HG03354 (cell line): ENCODE results near the gene COL23A1.
"Not testable (repeated sequence)": the region's sequence is repeated elsewhere in the genome, so short reads cannot be mapped to it uniquely, and the experiment has no call there.

Source experiments
- ATAC-seq: cut with Tn5 transposase; IDR thresholded peaks from one replicate; pipeline ENCODE4 v1.9.1; 2021; ENCODE audit warnings: mild to moderate bottlenecking; ENCODE audit not compliant: unreplicated experiment, poor library complexity, severe bottlenecking

Gene COL23A1

GRCh38 chr5:178234121-178234749 lies 356.0 kb downstream of the COL23A1 start:
- ATAC-seq, result no peak

- ATAC-seq, result peak; percentile 0
Measured at GRCh38 chr5:178232920-178233429, 357.2 kb downstream of the COL23A1 start.

- ATAC-seq, result peak; percentile 68
Measured at GRCh38 chr5:178232124-178232919, 357.9 kb downstream of the COL23A1 start, which contains the start of gene PHYKPL. TSS of gene PHYKPL (minus strand) at chr5:178232802. CDS start at chr5:178232550, 252 bp downstream.

GRCh38 chr5:178231539-178232123 lies 358.6 kb downstream of the COL23A1 start:
- ATAC-seq, result peak; percentile 7

GRCh38 chr5:178230879-178231538 lies 359.2 kb downstream of the COL23A1 start:
- ATAC-seq, result no peak

GRCh38 chr5:178229861-178230260 lies 360.3 kb downstream of the COL23A1 start:
- ATAC-seq, result no peak

GRCh38 chr5:178229111-178229510 lies 361.1 kb downstream of the COL23A1 start:
- not testable (repeated sequence) for ATAC-seq

GRCh38 chr5:178228609-178229008 lies 361.6 kb downstream of the COL23A1 start:
- ATAC-seq, result no peak

- ATAC-seq, result no peak
Measured at GRCh38 chr5:178227929-178228328, 362.3 kb downstream of the COL23A1 start.

- ATAC-seq, result no peak
Measured at GRCh38 chr5:178227138-178227659, 363.0 kb downstream of the COL23A1 start.

GRCh38 chr5:178225174-178225573 lies 365.0 kb downstream of the COL23A1 start:
- no peak for ATAC-seq

GRCh38 chr5:178224403-178224802 lies 365.8 kb downstream of the COL23A1 start:
- ATAC-seq, result no peak

- ATAC-seq, result no peak
Measured at GRCh38 chr5:178223828-178224335, 366.3 kb downstream of the COL23A1 start.

- ATAC-seq, result no peak
Measured at GRCh38 chr5:178223196-178223773, 366.9 kb downstream of the COL23A1 start.

- no peak for ATAC-seq
Measured at GRCh38 chr5:178222292-178222691, 367.9 kb downstream of the COL23A1 start.

- ATAC-seq, result no peak
Measured at GRCh38 chr5:178221853-178222252, 368.3 kb downstream of the COL23A1 start.

- no peak for ATAC-seq
Measured at GRCh38 chr5:178221282-178221681, 368.9 kb downstream of the COL23A1 start.

- ATAC-seq, result no peak
Measured at GRCh38 chr5:178218827-178219226, 371.4 kb downstream of the COL23A1 start.

- no peak for ATAC-seq
Measured at GRCh38 chr5:178218237-178218776, 371.9 kb downstream of the COL23A1 start.
